ENCODE results near the gene VAV2. TPM values are rescaled to one million over a fixed set of nuclear protein-coding genes. Genes with fewer than 3 reads are reported as not detected.
A peak's percentile ranks its signal among the peaks of the same experiment; 100 is the strongest.
"Not testable (repeated sequence)": the region's sequence is repeated elsewhere in the genome, so short reads cannot be mapped to it uniquely, and the experiment has no call there.

VAV2 gene
- total RNA-seq, 1 donor from 2014 or later: 12.7 TPM

DNA sequence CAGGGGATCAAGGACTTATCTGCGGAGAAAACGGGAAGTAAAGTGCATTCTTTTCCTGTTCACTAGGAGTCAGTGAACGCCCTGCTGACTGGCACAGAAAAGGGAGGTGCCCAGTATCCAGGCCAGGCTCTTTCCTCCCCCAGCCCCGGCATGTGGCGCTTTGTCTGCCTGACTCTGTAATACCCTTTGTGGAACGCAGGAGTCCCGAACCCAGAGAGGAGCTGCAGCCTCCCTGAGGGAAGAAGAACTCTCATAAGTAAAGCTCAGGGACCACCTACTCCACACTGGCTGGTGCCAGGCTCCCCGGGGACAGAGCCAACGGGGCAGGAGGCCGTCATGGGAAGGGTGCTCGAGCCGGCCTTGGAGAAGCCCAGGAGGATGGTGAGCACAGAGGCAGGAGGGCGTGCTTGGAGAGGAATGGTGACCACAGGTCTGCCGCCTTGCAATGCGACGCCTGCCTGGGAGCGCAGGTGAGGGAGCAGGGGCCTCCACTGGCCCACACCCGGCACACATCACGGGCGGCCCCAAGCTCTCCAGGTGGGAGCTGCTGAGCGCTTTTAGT is 31.5 kb downstream of the VAV2 start:
- Histone ChIP-seq H3K4me1 (peaks cover 10 to 13% of the 10 kb centered on the region in 2 donors), H3K9me3 (no peaks in the 10 kb centered on the region), H3K27me3 (no peaks in the 10 kb centered on the region), H3K36me3 (no peaks in the 10 kb centered on the region), H3K4me3 (no peak overlapping the region), H3K27ac (no peak overlapping the region)
- intact Hi-C loops (cut with DNase I): no loop called here
- no peak for DNase-seq (ENCODE audit: low spot score in 2 of 2)
- TF ChIP-seq CTCF (IDR thresholded peaks at IDR 0.05): no peak

DNA sequence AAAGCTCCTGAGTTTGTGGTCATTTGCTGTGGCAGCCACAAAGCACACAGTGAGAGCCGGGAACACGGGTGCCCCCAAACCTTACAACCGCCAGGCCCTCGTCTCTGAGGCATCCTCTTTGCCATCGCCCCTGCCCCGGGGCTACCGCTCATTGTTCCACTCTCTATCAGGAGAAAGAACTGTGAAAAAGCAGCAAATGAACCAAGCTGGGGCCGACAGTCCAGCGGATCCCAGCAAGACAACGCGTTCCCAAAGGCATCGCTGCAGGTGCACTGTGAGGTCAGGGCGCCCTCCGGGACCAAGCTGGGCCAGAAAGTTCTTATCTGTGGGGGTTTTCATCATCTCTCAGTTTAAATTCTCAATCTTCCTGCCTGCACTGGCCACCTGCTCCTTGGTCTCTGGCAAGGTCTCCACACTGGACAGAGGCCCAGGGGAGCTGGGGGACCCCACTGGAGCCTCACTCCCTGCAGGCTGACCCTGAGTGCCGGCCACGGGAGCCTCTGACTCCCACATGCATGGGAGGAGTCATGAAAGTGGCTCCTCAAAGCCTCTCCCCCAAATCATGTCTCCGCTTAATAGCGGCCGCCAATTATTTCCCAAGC is 32.1 kb downstream of the VAV2 start:
- H3K27me3 ChIP-seq: no peaks in the 10 kb centered on the region
- no peak for DNase-seq (ENCODE audit: low spot score in 2 of 2)
- no peak overlapping the region for H3K4me3 ChIP-seq
- peaks cover 10 to 13% of the 10 kb centered on the region in 2 donors for H3K4me1 ChIP-seq
- TF ChIP-seq CTCF (IDR thresholded peaks at IDR 0.05): no peak
- H3K36me3 ChIP-seq: no peaks in the 10 kb centered on the region
- intact Hi-C loops (cut with DNase I): no loop called here
- H3K27ac ChIP-seq: no peak overlapping the region
- no peaks in the 10 kb centered on the region for H3K9me3 ChIP-seq

GRCh38 chr9:133959171-133959570 is 33.0 kb downstream of the VAV2 start:
- no peaks in the 10 kb centered on the region for H3K9me3 ChIP-seq
- no peak for DNase-seq (ENCODE audit: low spot score in 2 of 2)
- H3K4me1 ChIP-seq: peaks cover 10 to 13% of the 10 kb centered on the region in 2 donors
- intact Hi-C loops (cut with DNase I): no loop called here
- no peaks in the 10 kb centered on the region for H3K36me3 ChIP-seq
- no peaks in the 10 kb centered on the region for H3K27me3 ChIP-seq
- TF ChIP-seq CTCF (IDR thresholded peaks at IDR 0.05): no peak
- no peak overlapping the region for H3K27ac ChIP-seq
- H3K4me3 ChIP-seq: no peak overlapping the region

DNA sequence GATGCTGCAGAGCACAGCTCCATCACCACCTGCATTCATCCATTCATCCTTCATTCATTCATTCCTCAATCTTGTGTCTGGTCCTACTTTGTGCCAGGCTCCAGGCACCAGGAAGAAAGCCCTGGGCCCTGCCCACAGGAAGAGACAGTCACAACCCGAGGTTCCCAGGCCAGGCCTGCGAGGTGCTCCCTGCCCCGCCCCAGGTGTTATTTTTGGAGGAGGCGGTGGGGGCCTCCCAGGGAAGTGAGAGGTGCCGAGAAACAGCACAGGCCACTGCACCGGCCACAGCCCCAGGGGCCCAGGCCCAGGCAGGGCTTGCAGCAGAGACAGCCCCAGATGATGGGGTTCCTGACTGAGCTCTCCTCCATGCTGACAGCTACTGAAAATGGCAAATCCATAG is 33.4 kb downstream of the VAV2 start:
- no peak for TF ChIP-seq CTCF (IDR thresholded peaks at IDR 0.05)
- Histone ChIP-seq H3K27me3 (no peaks in the 10 kb centered on the region), H3K36me3 (no peaks in the 10 kb centered on the region), H3K4me3 (no peak overlapping the region), H3K4me1 (peaks cover 10 to 13% of the 10 kb centered on the region in 2 donors), H3K9me3 (no peaks in the 10 kb centered on the region), H3K27ac (no peak overlapping the region)
- no peak for DNase-seq (ENCODE audit: low spot score in 2 of 2)
- intact Hi-C loops (cut with DNase I): no loop called here

- H3K4me1 ChIP-seq: peaks cover 10 to 13% of the 10 kb centered on the region in 2 donors
- H3K27me3 ChIP-seq; H3K27ac ChIP-seq; intact Hi-C loops (cut with DNase I); H3K4me3 ChIP-seq; H3K36me3 ChIP-seq; DNase-seq (ENCODE audit: low spot score in 2 of 2); H3K9me3 ChIP-seq: not testable (repeated sequence)
Observed at GRCh38 chr9:133957772-133958171, 34.4 kb downstream of the VAV2 start.

- DNase-seq (ENCODE audit: low spot score in 2 of 2): no peak
- H3K4me1 ChIP-seq: peaks cover 10 to 13% of the 10 kb centered on the region in 2 donors
- TF ChIP-seq CTCF (IDR thresholded peaks at IDR 0.05): no peak
- no peaks in the 10 kb centered on the region for H3K36me3 ChIP-seq
- no peak overlapping the region for H3K4me3 ChIP-seq
- no peaks in the 10 kb centered on the region for H3K27me3 ChIP-seq
- H3K9me3 ChIP-seq: no peaks in the 10 kb centered on the region
- peak overlapping the region in 1 of 2 donors; percentile 2 for H3K27ac ChIP-seq
- intact Hi-C loops (cut with DNase I): no loop called here
Observed at GRCh38 chr9:133957328-133957727, 34.8 kb downstream of the VAV2 start.
